MCF 10A (cell line): Measurements from ENCODE around the gene CSF1. TPM values are rescaled to one million over a fixed set of nuclear protein-coding genes. Genes with fewer than 3 reads are reported as not detected.

Source experiments
- BruUV-seq: library from RNA; stranded (reverse); fragments of 400-500 nt; replicated peaks from 2 replicates; lab custom pipeline; 2021; lab: Mats Ljungman, UMichigan
- CTCF ChIA-PET: fragments of 300-600 bp; sonication (Branson Sonifier 250); formaldehyde crosslinking; extraction: SDS; loops from one replicate; lab custom pipeline; 2021; ENCODE audit warnings: antibody characterized with exemption, inconsistent platforms; lab: Yijun Ruan, JAX
- POLR2A ChIA-PET: fragments of 300-600, 350-650 bp; sonication (Branson Sonifier 250); formaldehyde crosslinking; extraction: SDS; loops from one replicate; lab custom pipeline; 2020; ENCODE audit warnings: antibody characterized with exemption, inconsistent platforms; lab: Yijun Ruan, JAX
- DNase-seq: peaks from one replicate; pipeline ENCODE4 v3.0.0-alpha.2; 2018; ENCODE audit not compliant: unreplicated experiment
- H3K27ac Mint-ChIP-seq: one replicate; pipeline ENCODE4 v1.8.0; 2022; ENCODE audit warnings: mild to moderate bottlenecking, low read depth, mixed read lengths; ENCODE audit not compliant: unreplicated experiment
- H3K27me3 Mint-ChIP-seq: one replicate; pipeline ENCODE4 v1.8.0; 2022; ENCODE audit warnings: mixed read lengths; ENCODE audit not compliant: insufficient read depth, unreplicated experiment
- H3K36me3 Mint-ChIP-seq: one replicate; pipeline ENCODE4 v1.8.0; 2022; ENCODE audit warnings: mild to moderate bottlenecking, moderate library complexity, mixed read lengths; ENCODE audit not compliant: insufficient read depth, unreplicated experiment
- H3K4me1 Mint-ChIP-seq: one replicate; pipeline ENCODE4 v1.8.0; 2022; ENCODE audit warnings: mixed read lengths; ENCODE audit not compliant: insufficient read depth, unreplicated experiment
- H3K4me3 Mint-ChIP-seq: one replicate; pipeline ENCODE4 v1.8.0; 2022; ENCODE audit warnings: mild to moderate bottlenecking, moderate library complexity, mixed read lengths; ENCODE audit not compliant: unreplicated experiment
- H3K9me3 Mint-ChIP-seq: one replicate; pipeline ENCODE4 v1.8.0; 2022; ENCODE audit warnings: mixed read lengths; ENCODE audit not compliant: unreplicated experiment
- CTCF ChIP-seq: fragments of 200-600 bp; IDR thresholded peaks from one replicate; pipeline ENCODE4 v1.8.0; 2022; ENCODE audit warnings: antibody characterized with exemption, mild to moderate bottlenecking; ENCODE audit not compliant: unreplicated experiment
- intact Hi-C: fragments of 100-400 bp; cut with micrococcal nuclease; formaldehyde crosslinking; loops from 2 replicates; pipeline ENCODE4 v1.14.1; 2022
- total RNA-seq: library from RNA; stranded (reverse); gene quantifications from 2 replicates; pipeline ENCODE4 v1.2.3, GENCODE V29; 2022

The CSF1 gene
- total RNA-seq, 1 experiment from 2014 or later: 6.3 TPM

- no peak for TF ChIP-seq CTCF
- ChIA-PET CTCF (interaction anchor here (0.8 kb wide), 1 partner anchor 133 kb away, joined by 5 read pairs; no protein-coding TSS in a partner anchor), POLR2A (interaction anchor here (0.5 kb wide), 1 partner anchor 13 kb away, joined by 3 read pairs; no protein-coding TSS in a partner anchor)
- H3K9me3 Mint-ChIP-seq: no peaks in the 10 kb centered on the region
- peaks cover 22% of the 10 kb centered on the region for H3K4me1 Mint-ChIP-seq
- no peaks in the 10 kb centered on the region for H3K27me3 Mint-ChIP-seq
- intact Hi-C loops: no loop called here
- H3K36me3 Mint-ChIP-seq: peaks cover 3% of the 10 kb centered on the region
- no peak overlapping the region for H3K27ac Mint-ChIP-seq
- no TSS peak for BruUV-seq
- DNase-seq: no peak
- no peak overlapping the region for H3K4me3 Mint-ChIP-seq
Measured at GRCh38 chr1:109908836-109909235, 1.8 kb upstream of the CSF1 start.

- Mint-ChIP-seq H3K9me3 (no peaks in the 10 kb centered on the region), H3K27me3 (no peaks in the 10 kb centered on the region), H3K27ac (peak overlapping the region; percentile 74), H3K36me3 (peaks cover 4% of the 10 kb centered on the region), H3K4me3 (peak overlapping the region; percentile 73), H3K4me1 (peaks cover 25% of the 10 kb centered on the region)
- intact Hi-C loops: no loop called here
- no TSS peak for BruUV-seq
- POLR2A ChIA-PET: no interaction called here
- CTCF ChIA-PET: no interaction called here
- no peak for TF ChIP-seq CTCF
- DNase-seq: no peak
Measured at GRCh38 chr1:109909561-109909960, 1.1 kb upstream of the CSF1 start.

DNA sequence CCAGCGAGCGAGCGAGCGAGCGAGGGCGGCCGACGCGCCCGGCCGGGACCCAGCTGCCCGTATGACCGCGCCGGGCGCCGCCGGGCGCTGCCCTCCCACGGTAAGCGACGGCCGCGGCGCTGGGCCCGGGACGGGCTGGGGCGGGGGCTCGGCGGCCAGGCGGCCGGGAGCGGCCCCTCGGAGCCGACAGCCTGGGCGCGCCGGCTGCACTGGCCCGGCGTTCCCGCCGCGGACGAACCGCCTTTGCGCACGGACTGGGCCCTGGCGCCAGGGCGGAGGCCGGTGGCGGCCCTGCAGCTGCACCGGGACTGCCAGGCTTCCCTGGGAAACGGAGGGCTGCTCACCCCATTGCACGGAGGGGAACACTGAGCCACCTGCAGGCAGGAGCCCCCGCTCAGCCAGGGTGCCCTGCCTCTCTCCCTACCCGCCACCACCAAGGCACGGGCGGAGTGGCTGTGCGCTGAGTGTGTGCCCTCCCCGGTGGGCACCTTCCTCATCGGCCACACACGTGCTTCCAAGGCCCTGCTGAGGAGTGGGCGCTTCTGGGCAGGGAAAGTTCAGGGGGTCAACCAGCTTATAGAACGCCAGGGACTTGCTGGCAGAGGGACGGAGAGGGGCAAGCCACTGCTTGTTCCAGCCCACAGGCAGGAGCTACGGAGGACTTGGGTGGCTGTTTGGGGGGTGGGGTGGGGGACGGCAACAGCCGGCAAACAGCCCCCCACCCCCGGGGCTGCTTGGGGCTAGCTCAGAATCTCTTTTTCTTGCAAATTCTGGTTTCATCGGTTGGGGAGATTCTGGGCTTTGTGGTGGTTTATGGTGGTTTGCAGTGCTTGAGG, 532 bp downstream of the CSF1 start:
- Mint-ChIP-seq H3K9me3 (no peaks in the 10 kb centered on the region), H3K27me3 (no peaks in the 10 kb centered on the region), H3K36me3 (peaks cover 4% of the 10 kb centered on the region), H3K4me1 (peaks cover 25% of the 10 kb centered on the region), H3K27ac (peak overlapping the region; percentile 69), H3K4me3 (peak overlapping the region; percentile 73)
- DNase-seq: no peak
- TF ChIP-seq CTCF: no peak
- TSS peak; percentile 57 for BruUV-seq
- intact Hi-C loops: loop anchor here (2.0 to 5.0 kb wide), 4 partner anchors 34 to 134 kb away; no protein-coding TSS in a partner anchor
- ChIA-PET CTCF (interaction anchor here (0.6 to 1.8 kb wide), 4 partner anchors 18 to 134 kb away, joined by 4 to 7 read pairs (median 5); no protein-coding TSS in a partner anchor), POLR2A (interaction anchor here (0.7 to 1.3 kb wide), 9 partner anchors 16 to 141 kb away, joined by 3 to 5 read pairs (median 3); partner anchors contain the start of gene AHCYL1)

- no peaks in the 10 kb centered on the region for H3K27me3 Mint-ChIP-seq
- H3K27ac Mint-ChIP-seq: peak overlapping the region; percentile 91
- peaks cover 14% of the 10 kb centered on the region for H3K36me3 Mint-ChIP-seq
- intact Hi-C loops: loop anchor here (5.0 kb wide), 2 partner anchors 120 to 135 kb away; no protein-coding TSS in a partner anchor
- CTCF ChIA-PET: interaction anchor here (0.5 to 1.8 kb wide), 2 partner anchors 117 to 136 kb away, joined by 3 to 5 read pairs; no protein-coding TSS in a partner anchor
- no peaks in the 10 kb centered on the region for H3K9me3 Mint-ChIP-seq
- TF ChIP-seq CTCF: no peak
- DNase-seq: no peak
- BruUV-seq: no TSS peak
- H3K4me1 Mint-ChIP-seq: peaks cover 25% of the 10 kb centered on the region
- POLR2A ChIA-PET: interaction anchor here (0.7 to 1.3 kb wide), 3 partner anchors 19 to 131 kb away, joined by 3 read pairs; partner anchors contain the start of gene AHCYL1
- H3K4me3 Mint-ChIP-seq: peak overlapping the region; percentile 73
Measured at GRCh38 chr1:109912214-109912861, 1.7 kb downstream of the CSF1 start.
